ENCODE results near the gene OSBPL10. TPM values are rescaled to one million over a fixed set of nuclear protein-coding genes. Genes with fewer than 3 reads are reported as not detected.

The OSBPL10 gene
- total RNA-seq, 4 donors from 2014 or later: 7.9 to 25.5 (median 11.8) TPM

GRCh38 chr3:31831591-31831990 lies 149.5 kb downstream of the OSBPL10 start:
- Histone ChIP-seq H3K27me3 (no peaks in the 10 kb centered on the region), H3K4me3 (no peak overlapping the region), H3K36me3 (no peaks in the 10 kb centered on the region), H3K9me3 (no peaks in the 10 kb centered on the region), H3K4me1 (no peaks in the 10 kb centered on the region), H3K27ac (no peak overlapping the region)
- TF ChIP-seq CTCF (IDR thresholded peaks at IDR 0.05) (no peak), POLR2A (IDR thresholded peaks at IDR 0.05) (no peak), EP300 (IDR thresholded peaks at IDR 0.05) (no peak), POLR2AphosphoS5 (IDR thresholded peaks at IDR 0.05) (no peak)
- ATAC-seq: no peak
- 65 to 73% methylated on average over 4 of the region's 4 CpGs for WGBS, 2 donors (ENCODE audit: low coverage in 1 of 2)

- ATAC-seq: no peak
- no peak overlapping the region for H3K4me3 ChIP-seq
- H3K27me3 ChIP-seq: no peaks in the 10 kb centered on the region
- H3K27ac ChIP-seq: no peak overlapping the region
- no peak for TF ChIP-seq EP300 (IDR thresholded peaks at IDR 0.05)
- TF ChIP-seq CTCF (IDR thresholded peaks at IDR 0.05): no peak
- TF ChIP-seq POLR2AphosphoS5 (IDR thresholded peaks at IDR 0.05): no peak
- TF ChIP-seq POLR2A (IDR thresholded peaks at IDR 0.05): no peak
- 80% methylated on average over 1 of the region's 17 CpGs; no CpG with 5 or more reads in 1 of the 2 donors for WGBS, 2 donors (ENCODE audit: low coverage in 1 of 2)
- H3K36me3 ChIP-seq: no peaks in the 10 kb centered on the region
- no peaks in the 10 kb centered on the region for H3K9me3 ChIP-seq
- no peaks in the 10 kb centered on the region for H3K4me1 ChIP-seq
Observed at GRCh38 chr3:31829826-31830426, 151.1 kb downstream of the OSBPL10 start.

GRCh38 chr3:31829010-31829409 lies 152.1 kb downstream of the OSBPL10 start:
- no peaks in the 10 kb centered on the region for H3K27me3 ChIP-seq
- no peak overlapping the region for H3K4me3 ChIP-seq
- no peak overlapping the region for H3K27ac ChIP-seq
- WGBS, 2 donors (ENCODE audit: low coverage in 1 of 2): 91 to 96% methylated on average over 4 to 5 of the region's 6 CpGs
- no peaks in the 10 kb centered on the region for H3K36me3 ChIP-seq
- no peak for TF ChIP-seq POLR2A (IDR thresholded peaks at IDR 0.05)
- TF ChIP-seq CTCF (IDR thresholded peaks at IDR 0.05): no peak
- TF ChIP-seq EP300 (IDR thresholded peaks at IDR 0.05): no peak
- no peak for TF ChIP-seq POLR2AphosphoS5 (IDR thresholded peaks at IDR 0.05)
- ATAC-seq: no peak
- H3K4me1 ChIP-seq: no peaks in the 10 kb centered on the region
- no peaks in the 10 kb centered on the region for H3K9me3 ChIP-seq

GRCh38 chr3:31828007-31828406 lies 153.1 kb downstream of the OSBPL10 start:
- Histone ChIP-seq H3K4me1 (no peaks in the 10 kb centered on the region), H3K27ac (no peak overlapping the region), H3K27me3 (no peaks in the 10 kb centered on the region), H3K4me3 (no peak overlapping the region), H3K9me3 (no peaks in the 10 kb centered on the region), H3K36me3 (no peaks in the 10 kb centered on the region)
- TF ChIP-seq POLR2AphosphoS5 (IDR thresholded peaks at IDR 0.05): no peak
- no peak for TF ChIP-seq CTCF (IDR thresholded peaks at IDR 0.05)
- no peak for TF ChIP-seq POLR2A (IDR thresholded peaks at IDR 0.05)
- no peak for TF ChIP-seq EP300 (IDR thresholded peaks at IDR 0.05)
- no peak for ATAC-seq
- WGBS, 2 donors (ENCODE audit: low coverage in 1 of 2): 76 to 80% methylated on average over 1 of the region's 1 CpG

- Histone ChIP-seq H3K27me3 (no peaks in the 10 kb centered on the region), H3K4me3 (no peak overlapping the region), H3K36me3 (no peaks in the 10 kb centered on the region), H3K27ac (no peak overlapping the region), H3K9me3 (no peaks in the 10 kb centered on the region), H3K4me1 (no peaks in the 10 kb centered on the region)
- no peak for ATAC-seq
- 92 to 95% methylated on average over 3 of the region's 3 CpGs for WGBS, 2 donors (ENCODE audit: low coverage in 1 of 2)
- TF ChIP-seq POLR2AphosphoS5 (IDR thresholded peaks at IDR 0.05) (no peak), EP300 (IDR thresholded peaks at IDR 0.05) (no peak), CTCF (IDR thresholded peaks at IDR 0.05) (no peak), POLR2A (IDR thresholded peaks at IDR 0.05) (no peak)
Observed at GRCh38 chr3:31823184-31823583, 157.9 kb downstream of the OSBPL10 start.
